GM12878 (cell line): ENCODE results near the gene FLOT1. TPM values are rescaled to one million over a fixed set of nuclear protein-coding genes. Genes with fewer than 3 reads are reported as not detected.

Experiments used
- ATAC-seq: fragments of 200-7000 bp; cut with Tn5 transposase; 3 replicates; pipeline ENCODE4 v1.9.1; 2020; ENCODE audit warnings: mild to moderate bottlenecking, moderate library complexity
- BruUV-seq: library from RNA; stranded (reverse); fragments of 400-500 nt; replicated peaks from 2 replicates; lab custom pipeline; 2021; lab: Mats Ljungman, UMichigan
- CTCF ChIA-PET: fragments of 300-600 bp; sonication (Branson Sonifier 250); formaldehyde crosslinking; extraction: SDS; loops from one replicate; lab custom pipeline; 2021; ENCODE audit warnings: inconsistent platforms; lab: Yijun Ruan, JAX
- POLR2A ChIA-PET: fragments of 350-600 bp; formaldehyde crosslinking; extraction: SDS; loops from one replicate; lab custom pipeline; 2021; ENCODE audit warnings: inconsistent platforms; lab: Charles Lee
- RAD21 ChIA-PET: fragments of 300-600 bp; sonication (Branson Sonifier 250); formaldehyde crosslinking; loops from one replicate; lab custom pipeline; 2023; ENCODE audit warnings: antibody characterized with exemption; ENCODE audit not compliant: unreplicated experiment; lab: Charles Lee
- SMC1A ChIA-PET: fragments of 300-600 bp; sonication (Branson Sonifier 250); formaldehyde crosslinking; loops from one replicate; lab custom pipeline; 2023; ENCODE audit not compliant: unreplicated experiment, uncharacterized antibody; lab: Charles Lee
- DNase-seq: peaks from one replicate; pipeline ENCODE4 v3.0.0-alpha.2; 2011; ENCODE audit warnings: low read depth, low spot score
- FAIRE-seq: peaks from 3 replicates; lab custom pipeline; 2011; peaks lifted over from hg19 to GRCh38; lab: Jason Lieb, UNC
- H2AFZ ChIP-seq: 2 replicates; pipeline ENCODE4 v1.6.0; 2011; ENCODE audit warnings: low read depth, low read length, control low read depth; ENCODE audit not compliant: control insufficient read depth
- H3K27ac ChIP-seq: 2 replicates; pipeline ENCODE4 v1.5.1; 2011; ENCODE audit warnings: control low read depth; ENCODE audit not compliant: control insufficient read depth, insufficient read depth
- H3K27me3 ChIP-seq, 2 experiments: replicated peaks in 1 of 2; 2 replicates each; pipeline versions ENCODE4 v1.6.0 to v1.6.1; 2011; ENCODE audit warnings: low read length in 1 of 2; ENCODE audit not compliant: control insufficient read depth in 2 of 2, insufficient read depth in 2 of 2
- H3K36me3 ChIP-seq, 2 experiments: 2 replicates each; pipeline ENCODE4 v1.5.1; 2011; ENCODE audit warnings: low read length in 1 of 2; ENCODE audit not compliant: control insufficient read depth in 2 of 2, insufficient read depth in 2 of 2
- H3K4me1 ChIP-seq: 2 replicates; pipeline ENCODE4 v1.6.1; 2011; ENCODE audit warnings: mild to moderate bottlenecking, low read length, moderate library complexity, mixed read lengths; ENCODE audit not compliant: control insufficient read depth, insufficient read depth
- H3K4me2 ChIP-seq: 2 replicates; pipeline ENCODE4 v1.6.0; 2011; ENCODE audit warnings: control low read depth; ENCODE audit not compliant: control insufficient read depth, insufficient read depth
- H3K4me3 ChIP-seq: fragments of 200-600 bp; sonication (generic); 2 replicates; pipeline ENCODE4 v1.5.1; 2016
- H3K79me2 ChIP-seq: 2 replicates; pipeline ENCODE4 v1.6.0; 2011; ENCODE audit warnings: low read length; ENCODE audit not compliant: control insufficient read depth, insufficient read depth
- H3K9ac ChIP-seq: 2 replicates; pipeline ENCODE4 v1.8.0; 2011; ENCODE audit warnings: low read length, control low read depth, mixed read lengths; ENCODE audit not compliant: control insufficient read depth, insufficient read depth
- H3K9me3 ChIP-seq: replicated peaks from 3 replicates; pipeline ENCODE4 v1.5.1; 2011; ENCODE audit warnings: mild to moderate bottlenecking, low read length; ENCODE audit not compliant: control insufficient read depth, insufficient read depth
- H4K20me1 ChIP-seq: 2 replicates; pipeline ENCODE4 v1.6.0; 2011; ENCODE audit not compliant: control insufficient read depth, insufficient read depth
- NR2C1 ChIP-seq: fragments of 450-650 bp; IDR thresholded peaks from 2 replicates; pipeline ENCODE4 v1.6.1; 2017; ENCODE audit warnings: antibody characterized with exemption, mild to moderate bottlenecking, moderate library complexity
- WGBS: methylation state at CpG from one replicate; pipeline ENCODE4 v1.1.6; 2016; ENCODE audit warnings: low lambda C conversion rate; ENCODE audit not compliant: insufficient replicate concordance, insufficient coverage; ENCODE audit errors: missing lambda C conversion rate; 5-methylcytosine and 5-hydroxymethylcytosine counted together
- in situ Hi-C: fragments of 300-500 bp; cut with MboI; formaldehyde crosslinking; loops from 9 replicates; pipeline ENCODE4 v1.14.3; 2018; ENCODE audit warnings: mixed read lengths
- intact Hi-C: fragments of 100-400 bp; cut with micrococcal nuclease; formaldehyde crosslinking; loops from one replicate; pipeline ENCODE4 v1.14.2; 2022; ENCODE audit not compliant: unreplicated experiment
- polyA plus RNA-seq, 11 experiments: library from polyadenylated mRNA; depleted of rRNA in 4 of 11; unstranded in 6 of 11; stranded (reverse) in 5 of 11; fragments of >200 nt; fragmentation: Nextera tagmentation in 4 of 11; fragmentation: Illumina TruSeq in 1 of 11; extraction: Ambion mirVana in 4 of 11; extraction: Trizol in 1 of 11; gene quantifications; 1 replicate in 1 of 11; 2 replicates in 10 of 11; pipeline versions ENCODE4 v1.2.1 to v1.2.3, GENCODE V29; 2011 to 2016; ENCODE audit warnings: inconsistent platforms in 2 of 11, missing spikeins in 2 of 11, low read depth in 1 of 11
- total RNA-seq, 4 experiments: library from RNA; depleted of rRNA in 3 of 4; stranded (reverse); fragments of >200 nt in 3 of 4; fragmentation: Illumina TruSeq in 1 of 4; extraction: Trizol in 1 of 4; gene quantifications; 2 replicates each; pipeline versions ENCODE4 v1.2.1 to v1.2.3, GENCODE V29; 2013 to 2021
- TF ChIP-seq, protein P1 (sequence below): IDR thresholded peaks from 2 replicates; pipeline ENCODE4 v1.6.1; 2012; ENCODE audit warnings: low read length, inconsistent platforms

Gene FLOT1
- total and polyA plus RNA-seq, 10 of the 15 experiments (the other 5 are each of a cell fraction or from before 2014, with no cell fraction given), result 12.3 to 153 (median 112) TPM

- TF ChIP-seq NR2C1, result 0 out of 2 replicates have a peak, but pooled peaks have one; percentile 29
- TF ChIP-seq, protein P1, sequence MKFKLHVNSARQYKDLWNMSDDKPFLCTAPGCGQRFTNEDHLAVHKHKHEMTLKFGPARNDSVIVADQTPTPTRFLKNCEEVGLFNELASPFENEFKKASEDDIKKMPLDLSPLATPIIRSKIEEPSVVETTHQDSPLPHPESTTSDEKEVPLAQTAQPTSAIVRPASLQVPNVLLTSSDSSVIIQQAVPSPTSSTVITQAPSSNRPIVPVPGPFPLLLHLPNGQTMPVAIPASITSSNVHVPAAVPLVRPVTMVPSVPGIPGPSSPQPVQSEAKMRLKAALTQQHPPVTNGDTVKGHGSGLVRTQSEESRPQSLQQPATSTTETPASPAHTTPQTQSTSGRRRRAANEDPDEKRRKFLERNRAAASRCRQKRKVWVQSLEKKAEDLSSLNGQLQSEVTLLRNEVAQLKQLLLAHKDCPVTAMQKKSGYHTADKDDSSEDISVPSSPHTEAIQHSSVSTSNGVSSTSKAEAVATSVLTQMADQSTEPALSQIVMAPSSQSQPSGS, result no peak
- Histone ChIP-seq H3K27me3 (no peaks in the 10 kb centered on the region), H3K79me2 (peaks cover 64% of the 10 kb centered on the region), H2AFZ (no peak overlapping the region), H3K4me3 (peak overlapping the region; percentile 100), H3K4me1 (peaks cover 15% of the 10 kb centered on the region), H3K27ac (peak overlapping the region; percentile 96), H3K9me3 (no peaks in the 10 kb centered on the region), H4K20me1 (no peaks in the 10 kb centered on the region), H3K36me3 (no peaks in the 10 kb centered on the region), H3K4me2 (peak overlapping the region; percentile 69), H3K9ac (peak overlapping the region; percentile 75)
- peak; percentile 44 for FAIRE-seq
- no TSS peak for BruUV-seq
- RAD21 ChIA-PET, result interaction anchor here (0.6 to 6.4 kb wide), 7 partner anchors 10 to 224 kb away, joined by 3 to 114 read pairs (median 4); partner anchors contain the start of genes DHX16, MDC1, TUBB and VARS2
- DNase-seq, result no peak
- in situ Hi-C loops, result no loop called here
- intact Hi-C loops, result no loop called here
- ATAC-seq, result no peak
- POLR2A ChIA-PET, result interaction anchor here (0.6 to 6.1 kb wide), 14 partner anchors 8 to 132 kb away, joined by 3 to 167 read pairs (median 7); partner anchors contain the start of genes DHX16, MDC1, MRPS18B and PPP1R10
- CTCF ChIA-PET, result interaction anchor here (0.7 to 4.8 kb wide), 14 partner anchors 9 to 236 kb away, joined by 3 to 64 read pairs (median 5); partner anchors contain the start of genes DHX16, MDC1 and TUBB
- SMC1A ChIA-PET, result interaction anchor here (0.5 to 6.9 kb wide), 15 partner anchors 9 to 132 kb away, joined by 3 to 73 read pairs (median 6); partner anchors contain the start of genes DHX16, MDC1, MRPS18B and PPP1R10
- 25% methylated on average over 11 of the region's 11 CpGs for WGBS
These were observed 53.2 kb downstream of the FLOT1 start for GRCh38 chr6:30689022-30689865.
